PC-9 (cell line): ENCODE data around the gene CYSRT1.

Source experiments
- EZH2 ChIP-seq: fragments of 200-600 bp; sonication (generic); IDR thresholded peaks from 2 replicates; pipeline ENCODE4 v1.8.0; 2017; ENCODE audit warnings: antibody characterized with exemption, low read depth
- TF ChIP-seq, protein P1 (sequence below): fragments of 200-600 bp; sonication (generic); conservative IDR thresholded peaks from 2 replicates; pipeline ENCODE4 v1.6.1; 2017; ENCODE audit warnings: mixed run types, antibody characterized with exemption, mild to moderate bottlenecking, moderate library complexity

DNA sequence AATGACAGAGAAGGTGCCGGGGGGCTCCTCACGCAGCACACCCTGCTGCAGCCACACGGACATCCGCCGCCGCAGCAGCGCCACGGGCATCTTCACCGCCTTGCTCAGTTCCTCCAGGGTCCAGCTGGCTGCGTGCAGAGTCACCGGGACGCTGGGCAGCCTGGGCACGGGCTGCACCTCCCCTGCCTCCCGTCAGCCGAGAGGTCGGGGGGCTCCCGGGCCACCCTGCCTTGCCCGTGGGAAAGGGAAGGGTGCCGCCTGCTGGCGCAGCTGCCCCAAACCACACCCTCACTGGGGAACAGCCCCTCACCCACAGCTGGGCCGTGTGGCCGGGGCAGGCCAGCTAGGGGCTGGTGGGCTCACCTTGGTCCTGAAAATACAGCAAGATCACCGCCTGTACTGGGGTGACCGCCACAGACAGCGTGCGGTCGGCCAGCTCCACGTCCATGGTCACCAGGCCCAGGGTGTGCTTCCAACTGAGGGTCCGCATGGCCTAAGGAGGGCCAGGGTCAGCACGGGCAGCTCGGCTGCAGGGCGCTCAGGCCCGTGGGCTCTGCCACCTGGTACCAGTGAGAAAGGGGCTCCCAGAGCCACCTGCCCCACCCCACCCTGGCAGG, 49.5 kb upstream of the CYSRT1 start:
- TF ChIP-seq EZH2 = no peak
- TF ChIP-seq, protein P1, sequence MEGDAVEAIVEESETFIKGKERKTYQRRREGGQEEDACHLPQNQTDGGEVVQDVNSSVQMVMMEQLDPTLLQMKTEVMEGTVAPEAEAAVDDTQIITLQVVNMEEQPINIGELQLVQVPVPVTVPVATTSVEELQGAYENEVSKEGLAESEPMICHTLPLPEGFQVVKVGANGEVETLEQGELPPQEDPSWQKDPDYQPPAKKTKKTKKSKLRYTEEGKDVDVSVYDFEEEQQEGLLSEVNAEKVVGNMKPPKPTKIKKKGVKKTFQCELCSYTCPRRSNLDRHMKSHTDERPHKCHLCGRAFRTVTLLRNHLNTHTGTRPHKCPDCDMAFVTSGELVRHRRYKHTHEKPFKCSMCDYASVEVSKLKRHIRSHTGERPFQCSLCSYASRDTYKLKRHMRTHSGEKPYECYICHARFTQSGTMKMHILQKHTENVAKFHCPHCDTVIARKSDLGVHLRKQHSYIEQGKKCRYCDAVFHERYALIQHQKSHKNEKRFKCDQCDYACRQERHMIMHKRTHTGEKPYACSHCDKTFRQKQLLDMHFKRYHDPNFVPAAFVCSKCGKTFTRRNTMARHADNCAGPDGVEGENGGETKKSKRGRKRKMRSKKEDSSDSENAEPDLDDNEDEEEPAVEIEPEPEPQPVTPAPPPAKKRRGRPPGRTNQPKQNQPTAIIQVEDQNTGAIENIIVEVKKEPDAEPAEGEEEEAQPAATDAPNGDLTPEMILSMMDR = no peak
